ENCODE data around the gene MAML2.
A peak's percentile ranks its signal among the peaks of the same experiment; 100 is the strongest.

Gene MAML2

DNA sequence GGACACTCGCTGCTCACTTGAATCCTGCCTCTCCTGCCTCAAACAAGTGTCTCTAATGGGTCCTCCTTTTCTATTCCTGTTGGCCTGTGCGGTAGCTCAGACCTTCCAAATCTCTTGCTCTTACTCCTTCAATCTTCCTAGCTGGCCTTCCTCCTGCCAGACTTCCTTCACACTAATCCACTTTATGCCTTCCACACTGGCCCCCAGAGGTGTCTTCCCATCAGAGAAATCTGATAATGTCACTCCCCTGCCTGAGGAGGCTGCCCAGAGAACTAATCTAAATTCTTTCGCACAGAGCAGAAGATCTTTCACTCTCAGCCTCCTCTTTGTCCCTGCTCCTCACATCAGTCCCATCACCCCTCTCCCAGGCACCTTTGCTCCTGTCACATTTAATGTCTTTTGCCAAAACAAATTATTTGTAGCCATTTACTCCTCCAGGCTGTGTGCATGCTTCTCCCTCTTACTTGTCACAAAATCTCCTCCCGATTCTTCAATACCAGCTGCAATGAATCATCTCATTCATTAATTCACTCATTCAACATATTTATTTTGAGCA is 175.7 kb downstream of the MAML2 start:
- FAIRE-seq: no peak
- DNase-seq (ENCODE audit: insufficient read length, low spot score): no peak

DNA sequence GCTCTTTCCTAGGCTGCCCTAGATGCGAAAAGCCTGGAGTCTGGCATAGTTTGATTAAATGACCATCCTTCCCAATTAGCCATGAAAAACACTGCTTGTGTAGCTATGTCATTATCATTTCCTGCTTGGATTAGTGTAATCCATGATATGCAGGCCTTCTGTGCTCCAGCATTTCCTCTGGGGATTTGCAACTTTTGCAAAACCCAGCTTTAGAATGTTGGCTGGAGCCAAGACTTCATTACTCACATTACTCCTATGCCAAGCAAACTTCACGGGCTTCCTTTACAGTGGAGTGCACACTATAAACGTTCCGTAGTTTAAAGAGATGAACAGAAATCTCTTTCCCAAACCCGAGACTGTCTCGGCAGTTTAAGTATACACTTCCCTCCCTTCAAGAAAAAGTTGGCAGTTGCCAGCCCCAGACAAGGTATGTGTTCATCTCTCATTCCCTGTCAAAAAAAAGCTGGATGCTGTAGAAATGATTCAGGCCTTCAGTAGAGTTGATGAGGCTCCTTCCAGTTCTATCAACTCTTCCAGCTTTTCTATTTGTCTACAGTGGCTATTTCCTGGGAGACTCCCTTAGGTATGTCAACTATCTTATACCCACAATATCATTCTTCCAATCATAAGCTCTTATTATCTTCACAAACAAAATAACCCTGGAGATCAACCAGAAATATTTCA is 180.0 kb downstream of the MAML2 start:
- DNase-seq (ENCODE audit: insufficient read length, low spot score) (no peak), FAIRE-seq (no peak)

DNA sequence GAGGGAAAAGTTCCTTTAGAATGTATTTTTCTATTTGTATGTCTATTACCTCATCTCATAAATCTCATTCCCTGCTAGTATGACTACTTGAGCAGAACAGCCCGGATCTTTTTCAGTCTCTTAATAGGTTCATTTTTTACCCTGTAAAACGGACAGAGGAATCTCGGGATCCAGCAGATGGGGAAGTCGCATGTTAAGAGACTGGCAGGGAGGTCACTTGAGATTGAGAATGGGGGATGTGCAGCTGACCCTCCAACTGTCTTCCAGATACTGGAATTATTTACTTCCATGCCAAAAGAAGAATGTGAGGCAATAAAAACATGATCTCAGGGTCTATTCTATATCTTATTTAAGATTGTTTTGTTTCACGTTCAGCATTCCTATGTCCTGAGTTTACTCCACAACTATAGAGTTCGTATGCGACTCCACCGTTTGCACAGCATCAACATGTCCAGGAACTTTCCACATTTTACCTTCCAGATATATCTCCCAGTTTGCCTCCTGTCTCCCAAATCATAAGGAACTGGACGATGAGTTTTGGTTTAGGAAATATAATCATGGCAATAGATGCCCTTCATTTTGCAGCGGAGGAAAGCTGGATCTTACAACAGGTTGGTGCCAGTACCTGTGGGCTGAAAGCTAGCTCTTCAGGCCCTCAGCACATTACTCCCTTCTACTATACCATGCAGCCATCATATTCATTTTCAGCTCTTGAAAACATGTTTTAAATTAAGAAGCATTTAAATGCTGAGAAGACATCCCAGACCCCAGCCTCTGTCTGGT is 181.5 kb downstream of the MAML2 start:
- no peak for FAIRE-seq

DNA sequence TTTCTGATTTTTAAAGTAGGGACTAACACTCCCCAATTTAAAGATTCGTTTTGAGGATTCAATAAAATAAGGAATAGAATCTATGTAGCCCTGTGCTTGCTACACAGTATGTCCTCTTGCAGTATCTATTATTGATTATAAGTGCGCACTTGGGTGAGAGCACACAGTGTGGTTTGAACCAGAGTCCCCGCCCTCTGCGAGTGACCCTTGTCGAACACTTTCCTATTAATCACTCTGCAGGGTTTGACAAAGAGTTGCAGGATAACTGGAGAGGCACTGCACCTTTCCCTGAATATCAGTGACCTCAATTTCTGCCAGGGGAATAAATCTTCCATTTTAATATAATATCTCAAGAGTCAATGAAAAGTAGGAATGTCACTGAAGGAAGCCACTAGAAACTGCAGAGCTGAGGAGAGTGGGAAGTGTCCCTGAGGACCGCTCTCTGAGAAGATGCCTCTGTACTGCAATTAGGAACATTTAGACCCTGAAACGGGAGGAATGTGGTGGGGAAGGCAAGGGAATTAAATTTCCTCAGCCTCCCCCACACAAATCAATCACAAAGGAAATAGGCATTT is 182.2 kb downstream of the MAML2 start:
- DNase-seq (ENCODE audit: insufficient read length, low spot score) (no peak), FAIRE-seq (no peak)

More for the DNA sequence above, 181.5 kb downstream of the MAML2 start:
- DNase-seq (ENCODE audit: insufficient read length, low spot score): no peak

DNA sequence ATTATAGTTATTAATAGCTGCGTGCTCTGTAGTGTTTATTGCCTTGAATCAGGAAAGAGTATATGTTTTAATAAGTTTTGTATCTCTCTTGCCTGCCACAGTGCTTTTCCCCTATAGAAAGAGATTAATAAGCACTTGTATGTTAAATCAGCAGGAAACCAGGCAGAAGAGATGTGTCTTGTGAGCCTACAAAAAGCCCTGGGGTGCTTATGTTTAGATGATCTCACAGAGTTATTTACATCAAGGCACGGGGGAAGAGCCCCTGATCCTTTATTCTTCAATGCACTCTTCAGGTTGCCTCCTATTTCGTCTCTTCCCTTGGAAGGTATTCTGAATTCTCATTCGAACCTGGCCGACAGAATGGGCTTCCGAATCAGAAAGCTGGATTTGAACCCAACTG is 183.0 kb downstream of the MAML2 start:
- no peak for FAIRE-seq
- DNase-seq (ENCODE audit: insufficient read length, low spot score): no peak

DNA sequence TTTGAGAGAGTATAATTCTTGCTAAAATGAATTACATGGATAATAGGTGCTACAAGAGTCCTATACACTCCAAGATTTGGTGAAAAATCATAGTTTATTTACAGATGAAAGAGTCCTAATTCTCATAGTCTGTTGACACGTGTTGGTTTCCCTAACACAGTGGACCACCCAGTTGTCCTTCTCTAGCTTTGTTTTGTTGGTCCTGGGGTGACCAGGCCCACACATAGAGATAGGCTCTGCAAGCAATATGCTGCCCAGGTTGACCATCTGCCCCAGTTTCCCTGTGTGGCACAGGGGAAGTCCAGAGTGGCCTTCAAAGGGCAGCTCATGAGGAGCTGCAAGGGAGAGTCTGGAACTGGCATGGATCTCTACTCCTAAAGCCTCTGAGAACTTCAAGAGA is 184.9 kb downstream of the MAML2 start:
- no peak for DNase-seq (ENCODE audit: insufficient read length, low spot score)
- FAIRE-seq: no peak

DNA sequence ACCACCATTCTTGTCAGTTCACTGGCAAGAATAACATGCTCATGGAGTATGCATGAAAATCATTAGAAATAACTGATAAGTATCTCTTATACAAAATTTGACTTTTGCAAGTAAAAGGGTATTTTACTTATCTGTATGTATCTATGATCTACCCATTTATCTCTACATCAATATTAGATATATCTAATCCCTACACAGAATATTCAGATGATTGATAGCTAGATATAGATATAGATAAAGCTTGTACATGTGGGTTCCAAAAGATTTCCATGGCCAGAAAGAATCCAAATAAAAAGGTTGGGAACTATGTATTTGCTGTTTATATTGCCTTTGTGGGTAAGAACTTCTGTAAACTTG is 185.5 kb downstream of the MAML2 start:
- DNase-seq (ENCODE audit: insufficient read length, low spot score): no peak
- no peak for FAIRE-seq

DNA sequence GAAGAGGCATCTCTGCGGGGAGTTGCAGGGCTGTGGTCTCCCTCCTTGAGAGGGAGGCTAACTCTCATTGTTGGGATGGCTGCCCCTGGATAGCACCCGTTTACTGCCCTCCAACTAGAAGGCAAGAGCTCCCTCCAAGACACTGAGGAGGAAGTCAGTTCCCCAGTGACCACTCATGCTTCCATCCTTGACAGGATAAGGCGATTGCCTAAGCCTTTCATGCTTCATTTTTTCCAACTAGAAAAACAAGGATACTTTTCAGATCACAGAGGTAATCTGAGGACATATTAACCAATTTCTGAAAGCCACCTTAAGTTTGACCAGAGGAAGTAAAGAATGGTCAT is 186.6 kb downstream of the MAML2 start:
- FAIRE-seq: no peak
- no peak for DNase-seq (ENCODE audit: insufficient read length, low spot score)

DNA sequence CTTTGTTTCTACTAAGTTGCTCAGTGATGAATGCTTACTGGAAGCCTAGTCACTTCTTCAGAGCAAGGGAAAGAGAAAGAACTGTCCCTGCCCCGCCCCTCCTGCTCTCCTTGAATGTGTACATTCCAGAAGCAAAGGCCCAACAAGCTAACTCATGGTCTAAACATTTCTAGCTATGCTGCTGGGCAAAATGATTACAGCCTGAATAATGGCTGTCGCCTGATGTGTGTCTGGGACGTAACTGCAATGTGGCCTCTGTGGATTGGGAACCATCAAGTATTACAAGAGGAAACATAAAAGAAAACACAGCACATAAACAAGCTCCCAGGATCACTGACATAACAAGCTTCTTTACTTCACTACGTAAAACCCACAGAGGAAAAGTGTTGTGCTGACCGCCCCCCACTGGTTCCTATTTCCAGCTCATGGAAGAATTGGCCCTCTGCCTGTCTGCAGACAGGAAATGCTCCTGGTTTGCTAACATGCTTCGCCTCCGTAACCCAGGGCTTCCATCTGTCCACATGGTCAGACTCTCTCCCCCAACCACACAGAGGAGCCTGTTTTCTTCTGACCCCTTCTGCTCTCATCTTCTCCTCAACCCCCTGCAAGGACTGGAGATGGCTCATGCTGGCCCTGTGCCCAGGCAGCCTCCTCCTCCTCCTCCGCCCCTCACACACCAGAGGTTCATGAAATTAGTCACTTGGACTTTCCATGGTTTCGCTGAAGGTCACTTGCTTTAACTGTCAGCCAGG is 187.2 kb downstream of the MAML2 start:
- FAIRE-seq (peak; percentile 80), DNase-seq (ENCODE audit: insufficient read length, low spot score) (peak; percentile 21)

DNA sequence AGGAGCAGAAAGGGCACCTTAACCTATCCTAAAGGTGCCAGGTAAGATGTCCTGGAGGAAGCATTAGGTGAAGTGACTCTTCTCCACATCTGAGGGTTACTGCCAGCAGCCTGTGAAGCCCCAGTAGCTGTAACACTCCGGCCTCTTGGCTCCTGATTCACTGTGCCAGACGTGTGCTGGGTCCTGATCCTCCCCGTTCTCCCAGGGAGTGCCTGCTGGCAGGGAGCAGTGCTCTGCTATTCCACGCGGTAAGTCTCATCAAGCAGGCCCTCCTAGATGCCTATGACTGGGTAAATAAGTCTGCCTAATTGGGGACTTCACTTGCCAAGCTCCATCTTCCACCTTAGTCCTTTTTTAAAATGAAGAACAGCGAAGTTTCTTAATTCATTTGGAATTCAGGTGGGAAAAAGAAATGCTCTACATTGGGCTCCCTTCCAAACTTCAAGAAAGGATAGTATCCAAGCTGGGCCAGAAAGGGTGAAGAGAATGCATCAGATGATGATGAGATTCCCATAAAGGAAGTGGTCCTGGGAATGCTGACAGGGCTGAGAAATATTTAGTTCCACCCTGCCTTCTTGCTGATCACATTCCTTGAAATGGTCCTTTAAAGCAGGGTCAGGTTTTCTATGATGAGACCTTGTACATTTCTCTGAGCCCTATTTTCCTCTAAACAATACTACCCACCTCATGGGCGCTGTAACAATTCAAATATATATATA is 188.0 kb downstream of the MAML2 start:
- no peak for DNase-seq (ENCODE audit: insufficient read length, low spot score)
- no peak for FAIRE-seq

DNA sequence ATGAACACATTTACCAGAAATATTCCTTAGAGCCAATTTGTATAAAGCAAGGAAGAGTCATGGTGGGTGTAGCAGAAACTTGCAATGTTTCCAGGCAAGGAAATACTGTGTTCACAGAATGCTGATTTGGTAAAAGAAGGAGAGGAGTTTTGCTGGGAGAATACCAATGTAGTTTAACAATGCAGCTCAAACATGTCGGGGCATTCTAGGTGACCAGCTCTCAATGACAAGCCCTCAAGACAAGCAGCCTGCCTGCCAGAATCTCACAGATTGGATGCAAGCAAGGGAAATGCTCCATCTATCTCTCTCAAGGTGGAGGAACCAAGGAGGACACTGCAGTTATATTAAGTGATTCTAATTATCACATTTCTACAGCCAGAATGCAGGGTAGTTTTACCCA is 190.4 kb downstream of the MAML2 start:
- DNase-seq (ENCODE audit: insufficient read length, low spot score): no peak
- FAIRE-seq: no peak

DNA sequence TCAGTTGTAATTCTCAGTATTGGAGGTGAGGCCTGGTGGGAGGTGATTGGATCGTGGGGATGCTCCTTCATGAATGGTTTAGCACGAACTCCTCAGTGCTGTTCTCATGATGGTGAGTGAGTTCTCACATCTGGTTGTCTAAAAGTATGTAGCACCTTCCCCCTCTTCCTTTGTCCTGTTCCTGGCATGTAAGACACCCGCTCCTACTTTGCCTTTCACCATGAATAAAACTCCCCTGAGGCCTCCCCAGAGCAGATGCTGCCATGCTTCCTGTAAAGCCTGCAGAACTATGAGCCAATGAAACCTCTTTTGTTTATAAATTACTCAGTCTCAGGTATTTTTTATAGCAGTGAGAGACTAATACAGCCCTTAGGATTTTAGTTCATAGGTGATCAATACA is 191.5 kb downstream of the MAML2 start:
- FAIRE-seq (no peak), DNase-seq (ENCODE audit: insufficient read length, low spot score) (no peak)

DNA sequence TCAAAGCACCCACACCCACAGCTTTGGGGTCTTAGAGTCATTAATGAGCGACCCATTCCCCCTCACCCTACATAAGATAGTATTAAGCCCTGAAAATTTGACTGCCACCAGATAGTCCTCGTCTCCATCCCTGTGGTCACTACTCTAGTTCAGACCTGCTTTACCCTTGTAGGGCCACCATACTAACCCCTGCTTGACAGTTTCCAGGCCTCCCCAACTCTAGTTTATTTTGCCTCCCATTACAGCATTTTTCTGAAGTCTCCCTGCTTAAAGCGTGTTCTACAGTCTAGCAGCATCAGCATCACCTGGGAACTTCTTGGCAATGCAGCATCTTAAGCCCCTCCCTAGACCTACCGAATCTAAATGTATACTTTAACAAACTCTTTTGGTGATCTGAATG is 192.4 kb downstream of the MAML2 start:
- DNase-seq (ENCODE audit: insufficient read length, low spot score): no peak
- no peak for FAIRE-seq

DNA sequence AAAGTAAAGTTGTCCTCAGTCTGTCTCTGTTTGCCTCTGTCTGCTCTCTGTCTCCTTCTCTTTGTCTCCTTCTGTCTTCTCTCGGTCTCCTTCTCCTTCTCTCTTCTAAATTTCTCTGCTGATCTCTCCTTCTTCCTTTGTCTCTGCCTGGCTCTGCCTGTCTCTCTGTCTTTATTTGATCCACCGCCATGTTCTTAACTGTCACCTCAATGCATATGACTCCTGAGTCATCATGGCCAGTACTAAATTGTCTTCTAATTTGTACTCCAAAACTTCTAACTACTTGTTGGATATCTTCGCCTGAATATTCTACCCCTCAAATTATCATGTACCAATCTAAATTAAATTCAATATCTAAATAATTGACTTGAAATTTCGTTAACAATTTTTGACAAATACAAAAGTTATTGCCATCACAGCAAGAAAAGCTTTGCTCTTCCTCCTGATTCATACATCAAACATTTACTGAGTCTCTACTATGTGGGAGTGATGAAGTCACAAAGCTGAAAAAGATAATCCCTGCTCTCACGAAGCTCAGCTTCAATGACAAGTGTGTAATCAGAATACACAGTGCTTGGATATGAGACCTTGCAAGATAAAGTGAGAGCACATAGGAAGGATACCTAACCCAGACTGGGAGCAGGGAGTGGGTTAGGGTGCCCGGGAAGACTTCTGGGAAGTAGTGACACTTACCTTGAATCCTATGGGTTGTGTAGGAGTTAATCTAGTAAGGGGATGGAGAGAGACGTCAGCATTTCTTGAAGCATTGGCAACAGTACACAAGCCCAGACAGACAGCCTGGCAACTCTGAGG is 193.0 kb downstream of the MAML2 start:
- no peak for DNase-seq (ENCODE audit: insufficient read length, low spot score)
- no peak for FAIRE-seq

DNA sequence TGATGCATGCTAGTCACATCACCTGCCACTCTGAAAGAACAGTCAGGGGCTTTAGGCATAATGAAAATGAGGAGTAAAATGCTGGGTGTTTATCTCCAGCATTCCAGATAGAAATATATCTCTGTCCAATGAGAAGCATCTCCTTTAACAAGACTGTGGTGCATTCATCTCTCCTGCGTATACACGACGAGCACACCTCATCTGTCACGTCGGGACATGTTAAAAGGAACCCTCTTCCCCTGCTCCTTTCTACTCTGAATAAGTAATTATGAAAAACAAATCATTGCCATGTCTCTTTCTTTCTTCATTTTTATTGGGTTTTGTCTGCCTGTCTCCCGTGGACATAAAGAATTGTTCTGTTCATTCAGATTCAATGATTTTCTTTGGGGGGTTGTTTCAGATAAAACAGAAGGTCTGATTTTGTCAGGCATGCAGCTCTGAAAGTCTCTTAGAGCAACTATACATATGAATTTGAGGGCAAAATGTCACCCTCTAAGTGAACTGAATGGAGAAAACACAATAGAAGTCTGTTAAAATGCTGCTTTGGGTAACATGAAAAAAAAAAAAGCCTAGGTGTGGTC is 195.0 kb downstream of the MAML2 start:
- FAIRE-seq: no peak
- no peak for DNase-seq (ENCODE audit: insufficient read length, low spot score)

DNA sequence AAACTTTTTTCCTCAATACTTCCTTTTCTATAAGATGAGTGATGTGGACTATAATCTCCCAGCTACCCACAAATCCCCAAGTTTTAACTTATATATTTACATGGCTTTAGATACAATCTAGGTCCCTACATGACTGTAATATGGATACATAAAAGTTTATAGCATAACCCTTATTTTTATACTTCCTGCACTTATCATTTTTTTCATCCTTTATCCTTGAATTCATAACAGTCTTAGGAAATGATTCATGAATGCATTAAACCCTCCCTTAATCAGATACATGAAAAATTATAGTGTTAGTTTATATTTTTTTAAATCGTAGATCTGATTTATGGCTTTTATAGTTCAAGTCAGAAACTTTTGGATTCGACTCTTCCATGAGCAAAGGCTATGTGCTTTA is 195.8 kb downstream of the MAML2 start:
- no peak for FAIRE-seq
- no peak for DNase-seq (ENCODE audit: insufficient read length, low spot score)

DNA sequence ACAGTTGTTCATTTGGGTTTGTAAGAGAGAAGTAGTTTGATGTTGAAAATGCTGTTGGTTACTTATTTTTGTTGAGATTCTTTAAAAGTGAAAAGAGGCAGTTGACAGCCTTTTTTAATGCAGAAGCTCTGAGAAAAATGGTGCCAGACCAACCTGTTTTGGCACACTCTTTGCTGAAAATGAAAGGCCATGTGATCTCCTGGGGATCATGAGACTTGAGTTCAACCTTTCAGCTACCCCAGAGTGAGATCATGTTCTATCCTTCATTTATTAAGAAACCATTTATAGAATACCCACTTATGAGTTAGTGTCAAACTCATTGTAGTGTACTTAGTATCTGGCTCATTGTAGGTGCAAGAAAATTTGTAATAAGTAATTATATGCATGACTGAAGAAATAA is 196.2 kb downstream of the MAML2 start:
- no peak for FAIRE-seq
- DNase-seq (ENCODE audit: insufficient read length, low spot score): no peak

DNA sequence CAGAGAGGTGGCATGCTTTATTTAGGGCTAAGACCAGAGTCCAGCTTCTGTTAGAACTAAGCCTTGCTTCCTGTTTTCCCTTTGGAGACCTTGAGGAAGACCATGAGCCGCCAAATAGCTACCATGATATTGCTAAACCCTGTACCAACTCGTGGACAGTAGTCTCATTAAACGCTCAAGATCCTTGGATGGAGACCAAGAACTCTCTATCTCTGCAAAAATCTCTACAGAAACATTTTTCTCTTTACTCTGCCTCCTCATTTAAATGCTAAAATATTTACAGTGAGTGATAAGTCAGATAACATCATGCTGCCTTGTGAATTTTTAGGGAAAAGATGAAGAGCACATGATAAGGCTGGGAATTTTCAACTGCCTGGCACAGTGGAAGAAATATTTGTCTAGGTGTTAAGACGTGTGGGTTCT is 197.8 kb downstream of the MAML2 start:
- FAIRE-seq (no peak), DNase-seq (ENCODE audit: insufficient read length, low spot score) (no peak)

DNA sequence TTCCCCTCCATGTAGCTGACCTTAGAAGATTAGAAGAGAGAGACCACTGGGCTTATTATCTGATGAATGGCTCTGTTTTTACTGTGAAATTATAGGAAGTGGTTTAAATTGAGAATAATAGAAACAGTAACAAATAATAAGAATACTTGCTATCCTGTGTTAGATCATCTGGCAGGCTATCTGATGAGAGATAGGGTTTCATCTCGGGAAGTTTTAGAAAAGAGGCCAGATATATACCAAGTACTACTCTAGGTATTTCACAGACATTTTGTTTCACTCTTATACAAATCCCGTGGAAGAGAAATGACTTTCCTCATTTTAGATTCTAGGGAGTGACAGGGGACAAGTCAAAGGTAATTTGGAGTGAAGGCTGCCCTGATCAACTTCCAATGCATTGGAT is 198.4 kb downstream of the MAML2 start:
- FAIRE-seq (no peak), DNase-seq (ENCODE audit: insufficient read length, low spot score) (no peak)
